GM12878 (cell line): ENCODE data around the gene DPP6. TPM values are rescaled to one million over a fixed set of nuclear protein-coding genes. Genes with fewer than 3 reads are reported as not detected.

Source experiments
- ATAC-seq: fragments of 200-7000 bp; cut with Tn5 transposase; 3 replicates; pipeline ENCODE4 v1.9.1; 2020; ENCODE audit warnings: mild to moderate bottlenecking, moderate library complexity
- BruUV-seq: library from RNA; stranded (reverse); fragments of 400-500 nt; replicated peaks from 2 replicates; lab custom pipeline; 2021; lab: Mats Ljungman, UMichigan
- CTCF ChIA-PET: fragments of 300-600 bp; sonication (Branson Sonifier 250); formaldehyde crosslinking; extraction: SDS; loops from one replicate; lab custom pipeline; 2021; ENCODE audit warnings: inconsistent platforms; lab: Yijun Ruan, JAX
- POLR2A ChIA-PET: fragments of 350-600 bp; formaldehyde crosslinking; extraction: SDS; loops from one replicate; lab custom pipeline; 2021; ENCODE audit warnings: inconsistent platforms; lab: Charles Lee
- RAD21 ChIA-PET: fragments of 300-600 bp; sonication (Branson Sonifier 250); formaldehyde crosslinking; loops from one replicate; lab custom pipeline; 2023; ENCODE audit warnings: antibody characterized with exemption; ENCODE audit not compliant: unreplicated experiment; lab: Charles Lee
- SMC1A ChIA-PET: fragments of 300-600 bp; sonication (Branson Sonifier 250); formaldehyde crosslinking; loops from one replicate; lab custom pipeline; 2023; ENCODE audit not compliant: unreplicated experiment, uncharacterized antibody; lab: Charles Lee
- DNase-seq: peaks from one replicate; pipeline ENCODE4 v3.0.0-alpha.2; 2011; ENCODE audit warnings: low read depth, low spot score
- FAIRE-seq: peaks from 3 replicates; lab custom pipeline; 2011; peaks lifted over from hg19 to GRCh38; lab: Jason Lieb, UNC
- H2AFZ ChIP-seq: 2 replicates; pipeline ENCODE4 v1.6.0; 2011; ENCODE audit warnings: low read depth, low read length, control low read depth; ENCODE audit not compliant: control insufficient read depth
- H3K27ac ChIP-seq: 2 replicates; pipeline ENCODE4 v1.5.1; 2011; ENCODE audit warnings: control low read depth; ENCODE audit not compliant: control insufficient read depth, insufficient read depth
- H3K27me3 ChIP-seq, 2 experiments: replicated peaks in 1 of 2; 2 replicates each; pipeline versions ENCODE4 v1.6.0 to v1.6.1; 2011; ENCODE audit warnings: low read length in 1 of 2; ENCODE audit not compliant: control insufficient read depth in 2 of 2, insufficient read depth in 2 of 2
- H3K36me3 ChIP-seq, 2 experiments: 2 replicates each; pipeline ENCODE4 v1.5.1; 2011; ENCODE audit warnings: low read length in 1 of 2; ENCODE audit not compliant: control insufficient read depth in 2 of 2, insufficient read depth in 2 of 2
- H3K4me1 ChIP-seq: 2 replicates; pipeline ENCODE4 v1.6.1; 2011; ENCODE audit warnings: mild to moderate bottlenecking, low read length, moderate library complexity, mixed read lengths; ENCODE audit not compliant: control insufficient read depth, insufficient read depth
- H3K4me2 ChIP-seq: 2 replicates; pipeline ENCODE4 v1.6.0; 2011; ENCODE audit warnings: control low read depth; ENCODE audit not compliant: control insufficient read depth, insufficient read depth
- H3K4me3 ChIP-seq: fragments of 200-600 bp; sonication (generic); 2 replicates; pipeline ENCODE4 v1.5.1; 2016
- H3K79me2 ChIP-seq: 2 replicates; pipeline ENCODE4 v1.6.0; 2011; ENCODE audit warnings: low read length; ENCODE audit not compliant: control insufficient read depth, insufficient read depth
- H3K9ac ChIP-seq: 2 replicates; pipeline ENCODE4 v1.8.0; 2011; ENCODE audit warnings: low read length, control low read depth, mixed read lengths; ENCODE audit not compliant: control insufficient read depth, insufficient read depth
- H3K9me3 ChIP-seq: replicated peaks from 3 replicates; pipeline ENCODE4 v1.5.1; 2011; ENCODE audit warnings: mild to moderate bottlenecking, low read length; ENCODE audit not compliant: control insufficient read depth, insufficient read depth
- H4K20me1 ChIP-seq: 2 replicates; pipeline ENCODE4 v1.6.0; 2011; ENCODE audit not compliant: control insufficient read depth, insufficient read depth
- CHD2 ChIP-seq: IDR thresholded peaks from 2 replicates; pipeline ENCODE4 v1.6.1; 2011; ENCODE audit warnings: low read depth, low read length, improper control_type of control experiment, borderline replicate concordance
- GATAD2B ChIP-seq: fragments of 450-650 bp; conservative IDR thresholded peaks from 2 replicates; pipeline ENCODE4 v1.6.1; 2017; ENCODE audit warnings: low read depth, mild to moderate bottlenecking, moderate library complexity
- HDAC2 ChIP-seq: fragments of 200-600 bp; sonication (generic); IDR thresholded peaks from 2 replicates; pipeline ENCODE4 v1.6.1; 2017
- NFXL1 ChIP-seq: fragments of 450-650 bp; IDR thresholded peaks from 2 replicates; pipeline ENCODE4 v1.6.1; 2017; ENCODE audit warnings: antibody characterized with exemption, mild to moderate bottlenecking, borderline replicate concordance
- PAX8 ChIP-seq: fragments of 450-650 bp; IDR thresholded peaks from 2 replicates; pipeline ENCODE4 v1.6.1; 2017; ENCODE audit warnings: mild to moderate bottlenecking, moderate library complexity
- RBBP5 ChIP-seq: fragments of 200-600 bp; sonication (generic); conservative IDR thresholded peaks from 2 replicates; pipeline ENCODE4 v1.6.1; 2016
- RFX5 ChIP-seq: IDR thresholded peaks from 2 replicates; pipeline ENCODE4 v1.6.1; 2011; ENCODE audit warnings: low read depth, low read length, improper control_type of control experiment
- TCF3 ChIP-seq: IDR thresholded peaks from 2 replicates; pipeline ENCODE4 v1.6.1; 2012; ENCODE audit warnings: low read depth, mild to moderate bottlenecking, low read length, borderline replicate concordance; ENCODE audit not compliant: insufficient read depth
- ZBED1 ChIP-seq: IDR thresholded peaks from 2 replicates; pipeline ENCODE4 v1.6.1; 2016; ENCODE audit warnings: borderline replicate concordance
- ZNF384 ChIP-seq: IDR thresholded peaks from 2 replicates; pipeline ENCODE4 v1.6.1; 2012; ENCODE audit warnings: low read depth, mild to moderate bottlenecking, low read length, improper control_type of control experiment, borderline replicate concordance
- whole genome bisulfite sequencing: methylation state at CpG from one replicate; pipeline ENCODE4 v1.1.6; 2016; ENCODE audit warnings: low lambda C conversion rate; ENCODE audit not compliant: insufficient replicate concordance, insufficient coverage; ENCODE audit errors: missing lambda C conversion rate; 5-methylcytosine and 5-hydroxymethylcytosine counted together
- in situ Hi-C: fragments of 300-500 bp; cut with MboI; formaldehyde crosslinking; loops from 9 replicates; pipeline ENCODE4 v1.14.3; 2018; ENCODE audit warnings: mixed read lengths
- intact Hi-C: fragments of 100-400 bp; cut with micrococcal nuclease; formaldehyde crosslinking; loops from one replicate; pipeline ENCODE4 v1.14.2; 2022; ENCODE audit not compliant: unreplicated experiment
- polyA plus RNA-seq, 11 experiments: library from polyadenylated mRNA; depleted of rRNA in 4 of 11; unstranded in 6 of 11; stranded (reverse) in 5 of 11; fragments of >200 nt; fragmentation: Nextera tagmentation in 4 of 11; fragmentation: Illumina TruSeq in 1 of 11; extraction: Ambion mirVana in 4 of 11; extraction: Trizol in 1 of 11; gene quantifications; 1 replicate in 1 of 11; 2 replicates in 10 of 11; pipeline versions ENCODE4 v1.2.1 to v1.2.3, GENCODE V29; 2011 to 2016; ENCODE audit warnings: inconsistent platforms in 2 of 11, missing spikeins in 2 of 11, low read depth in 1 of 11
- total RNA-seq, 4 experiments: library from RNA; depleted of rRNA in 3 of 4; stranded (reverse); fragments of >200 nt in 3 of 4; fragmentation: Illumina TruSeq in 1 of 4; extraction: Trizol in 1 of 4; gene quantifications; 2 replicates each; pipeline versions ENCODE4 v1.2.1 to v1.2.3, GENCODE V29; 2013 to 2021
- TF ChIP-seq, protein P1 (sequence below): IDR thresholded peaks from 2 replicates; pipeline ENCODE4 v1.6.1; 2011; ENCODE audit warnings: borderline replicate concordance, low read depth, mild to moderate bottlenecking, moderate library complexity, low read length; ENCODE audit not compliant: insufficient read depth, poor library complexity, severe bottlenecking
- TF ChIP-seq, protein P2 (sequence below): fragments of 450-650 bp; IDR thresholded peaks from 2 replicates; pipeline ENCODE4 v1.6.1; 2014; ENCODE audit warnings: mild to moderate bottlenecking
- TF ChIP-seq, protein P3 (sequence below): IDR thresholded peaks from 2 replicates; pipeline ENCODE4 v1.6.1; 2012; ENCODE audit warnings: low read length, inconsistent platforms
- TF ChIP-seq, protein P4 (sequence below): IDR thresholded peaks from 2 replicates; pipeline ENCODE4 v1.6.1; 2011; ENCODE audit warnings: mild to moderate bottlenecking, low read depth, low read length, moderate library complexity; ENCODE audit not compliant: insufficient replicate concordance

The DPP6 gene
- total and polyA plus RNA-seq, 10 of the 15 experiments (the other 5 are each of a cell fraction or from before 2014, with no cell fraction given), result not detected

DNA sequence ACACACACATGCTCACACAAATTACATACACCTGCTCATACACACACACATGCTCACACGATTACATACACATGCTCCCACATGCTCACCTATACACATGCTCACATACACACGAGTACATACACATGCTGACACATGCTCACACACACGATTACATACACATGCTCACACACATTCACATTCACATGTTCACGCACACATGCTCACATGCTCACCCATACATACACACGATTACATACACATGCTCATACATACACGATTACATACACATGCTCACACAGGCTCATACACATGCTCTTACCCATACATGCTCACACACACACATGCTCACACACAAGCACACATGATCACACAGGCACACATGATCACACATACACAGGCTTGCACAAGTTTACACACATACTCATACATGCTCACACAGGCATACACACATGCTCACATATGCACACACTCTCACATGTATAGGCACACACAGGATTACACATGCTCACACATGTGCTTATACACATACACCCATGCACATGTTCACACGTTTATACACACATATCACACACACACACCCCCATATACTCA, 832.2 kb downstream of the DPP6 start:
- ChIA-PET SMC1A (no interaction called here), CTCF (no interaction called here), POLR2A (no interaction called here), RAD21 (no interaction called here)
- Histone ChIP-seq H3K27me3 (no peaks in the 10 kb centered on the region), H3K27ac (no peak overlapping the region), H3K4me2 (no peak overlapping the region), H3K4me1 (no peaks in the 10 kb centered on the region), H3K9ac (no peak overlapping the region), H3K36me3 (no peaks in the 10 kb centered on the region), H3K9me3 (no peaks in the 10 kb centered on the region; the same call in 2 of the 3 replicates), H3K4me3 (no peak overlapping the region), H4K20me1 (no peaks in the 10 kb centered on the region), H3K79me2 (no peaks in the 10 kb centered on the region), H2AFZ (no peak overlapping the region)
- no TSS peak for BruUV-seq
- ATAC-seq (no peak), DNase-seq (no peak), FAIRE-seq (no peak)
- peak; percentile 24; the same call in 1 of the 2 replicates for TF ChIP-seq TCF3
- TF ChIP-seq, protein P1, sequence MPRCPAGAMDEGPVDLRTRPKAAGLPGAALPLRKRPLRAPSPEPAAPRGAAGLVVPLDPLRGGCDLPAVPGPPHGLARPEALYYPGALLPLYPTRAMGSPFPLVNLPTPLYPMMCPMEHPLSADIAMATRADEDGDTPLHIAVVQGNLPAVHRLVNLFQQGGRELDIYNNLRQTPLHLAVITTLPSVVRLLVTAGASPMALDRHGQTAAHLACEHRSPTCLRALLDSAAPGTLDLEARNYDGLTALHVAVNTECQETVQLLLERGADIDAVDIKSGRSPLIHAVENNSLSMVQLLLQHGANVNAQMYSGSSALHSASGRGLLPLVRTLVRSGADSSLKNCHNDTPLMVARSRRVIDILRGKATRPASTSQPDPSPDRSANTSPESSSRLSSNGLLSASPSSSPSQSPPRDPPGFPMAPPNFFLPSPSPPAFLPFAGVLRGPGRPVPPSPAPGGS, result peak; percentile 95
- TF ChIP-seq HDAC2, result no peak
- WGBS, result 65% methylated on average over 7 of the region's 7 CpGs
- in situ Hi-C loops (no loop called here), intact Hi-C loops (no loop called here)

DNA sequence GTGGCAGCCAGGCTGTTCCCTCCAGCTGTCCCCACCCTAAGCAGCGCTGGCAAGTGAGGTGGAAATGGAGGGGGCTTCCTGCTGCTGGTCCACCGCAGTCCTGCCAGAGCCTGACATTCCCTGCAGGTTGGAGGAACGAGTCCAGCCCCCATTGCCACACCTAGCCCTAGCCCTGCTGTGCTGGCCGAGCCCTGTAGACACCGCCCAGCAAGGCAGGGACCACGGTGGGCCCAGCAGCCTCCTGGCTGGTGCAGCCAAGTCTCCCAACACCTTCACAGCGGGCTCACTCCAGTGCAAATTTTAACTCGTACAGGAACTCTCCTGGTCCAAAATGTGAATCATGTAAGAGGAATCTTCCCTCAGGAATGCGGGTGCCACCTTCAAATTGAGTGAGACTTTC, 834.4 kb downstream of the DPP6 start:
- no peak for DNase-seq
- 5% methylated on average over 9 of the region's 9 CpGs for WGBS
- ChIA-PET CTCF (no interaction called here), RAD21 (no interaction called here), POLR2A (no interaction called here), SMC1A (no interaction called here)
- no peaks in the 10 kb centered on the region for H3K36me3 ChIP-seq
- ATAC-seq, result no peak
- no peak for FAIRE-seq
- in situ Hi-C loops, result no loop called here
- H3K4me2 ChIP-seq, result no peak overlapping the region
- H3K4me3 ChIP-seq, result no peak overlapping the region
- BruUV-seq, result no TSS peak
- H3K9me3 ChIP-seq, result no peaks in the 10 kb centered on the region; the same call in 2 of the 3 replicates
- H3K9ac ChIP-seq, result no peak overlapping the region
- no peaks in the 10 kb centered on the region for H3K4me1 ChIP-seq
- intact Hi-C loops, result no loop called here
- no peaks in the 10 kb centered on the region for H4K20me1 ChIP-seq
- H3K27ac ChIP-seq, result no peak overlapping the region
- H2AFZ ChIP-seq, result no peak overlapping the region
- no peaks in the 10 kb centered on the region for H3K27me3 ChIP-seq
- no peaks in the 10 kb centered on the region for H3K79me2 ChIP-seq
- TF ChIP-seq, protein P2, sequence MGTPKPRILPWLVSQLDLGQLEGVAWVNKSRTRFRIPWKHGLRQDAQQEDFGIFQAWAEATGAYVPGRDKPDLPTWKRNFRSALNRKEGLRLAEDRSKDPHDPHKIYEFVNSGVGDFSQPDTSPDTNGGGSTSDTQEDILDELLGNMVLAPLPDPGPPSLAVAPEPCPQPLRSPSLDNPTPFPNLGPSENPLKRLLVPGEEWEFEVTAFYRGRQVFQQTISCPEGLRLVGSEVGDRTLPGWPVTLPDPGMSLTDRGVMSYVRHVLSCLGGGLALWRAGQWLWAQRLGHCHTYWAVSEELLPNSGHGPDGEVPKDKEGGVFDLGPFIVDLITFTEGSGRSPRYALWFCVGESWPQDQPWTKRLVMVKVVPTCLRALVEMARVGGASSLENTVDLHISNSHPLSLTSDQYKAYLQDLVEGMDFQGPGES, result no peak
- TF ChIP-seq, protein P3, sequence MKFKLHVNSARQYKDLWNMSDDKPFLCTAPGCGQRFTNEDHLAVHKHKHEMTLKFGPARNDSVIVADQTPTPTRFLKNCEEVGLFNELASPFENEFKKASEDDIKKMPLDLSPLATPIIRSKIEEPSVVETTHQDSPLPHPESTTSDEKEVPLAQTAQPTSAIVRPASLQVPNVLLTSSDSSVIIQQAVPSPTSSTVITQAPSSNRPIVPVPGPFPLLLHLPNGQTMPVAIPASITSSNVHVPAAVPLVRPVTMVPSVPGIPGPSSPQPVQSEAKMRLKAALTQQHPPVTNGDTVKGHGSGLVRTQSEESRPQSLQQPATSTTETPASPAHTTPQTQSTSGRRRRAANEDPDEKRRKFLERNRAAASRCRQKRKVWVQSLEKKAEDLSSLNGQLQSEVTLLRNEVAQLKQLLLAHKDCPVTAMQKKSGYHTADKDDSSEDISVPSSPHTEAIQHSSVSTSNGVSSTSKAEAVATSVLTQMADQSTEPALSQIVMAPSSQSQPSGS, result no peak
- TF ChIP-seq NFXL1 (no peak), GATAD2B (no peak), PAX8 (no peak), ZNF384 (no peak), RFX5 (no peak), CHD2 (no peak), RBBP5 (no peak), ZBED1 (no peak)
- TF ChIP-seq, protein P4, sequence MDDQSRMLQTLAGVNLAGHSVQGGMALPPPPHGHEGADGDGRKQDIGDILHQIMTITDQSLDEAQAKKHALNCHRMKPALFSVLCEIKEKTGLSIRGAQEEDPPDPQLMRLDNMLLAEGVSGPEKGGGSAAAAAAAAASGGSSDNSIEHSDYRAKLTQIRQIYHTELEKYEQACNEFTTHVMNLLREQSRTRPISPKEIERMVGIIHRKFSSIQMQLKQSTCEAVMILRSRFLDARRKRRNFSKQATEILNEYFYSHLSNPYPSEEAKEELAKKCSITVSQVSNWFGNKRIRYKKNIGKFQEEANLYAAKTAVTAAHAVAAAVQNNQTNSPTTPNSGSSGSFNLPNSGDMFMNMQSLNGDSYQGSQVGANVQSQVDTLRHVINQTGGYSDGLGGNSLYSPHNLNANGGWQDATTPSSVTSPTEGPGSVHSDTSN, result no peak
